GM19463 (cell line): ENCODE results near the gene RNASE11.
"Not testable (repeated sequence)": the region's sequence is repeated elsewhere in the genome, so short reads cannot be mapped to it uniquely, and the experiment has no call there.

Experiments used
- ATAC-seq: cut with Tn5 transposase; IDR thresholded peaks from one replicate; pipeline ENCODE4 v1.9.1; 2021; ENCODE audit warnings: mild to moderate bottlenecking, moderate library complexity; ENCODE audit not compliant: unreplicated experiment

Gene RNASE11

GRCh38 chr14:20583142-20583541 is 4.7 kb downstream of the RNASE11 start:
- no peak for ATAC-seq

GRCh38 chr14:20580242-20580641 is 7.6 kb downstream of the RNASE11 start:
- ATAC-seq = no peak

- no peak for ATAC-seq
These were observed 8.9 kb downstream of the RNASE11 start for GRCh38 chr14:20578784-20579502.

GRCh38 chr14:20578325-20578724 is 9.5 kb downstream of the RNASE11 start:
- no peak for ATAC-seq

- not testable (repeated sequence) for ATAC-seq
These were observed 15.3 kb downstream of the RNASE11 start for GRCh38 chr14:20572382-20572990.

- ATAC-seq = not testable (repeated sequence)
These were observed 17.1 kb downstream of the RNASE11 start for GRCh38 chr14:20570720-20571119.

GRCh38 chr14:20569865-20570264 is 17.9 kb downstream of the RNASE11 start:
- ATAC-seq = not testable (repeated sequence)

GRCh38 chr14:20569066-20569465 is 18.7 kb downstream of the RNASE11 start:
- ATAC-seq = no peak

GRCh38 chr14:20568393-20568792 is 19.4 kb downstream of the RNASE11 start:
- no peak for ATAC-seq

GRCh38 chr14:20567199-20567598 is 20.6 kb downstream of the RNASE11 start:
- not testable (repeated sequence) for ATAC-seq

- no peak for ATAC-seq
These were observed 23.3 kb downstream of the RNASE11 start for GRCh38 chr14:20564501-20564997.

GRCh38 chr14:20563971-20564370 is 23.8 kb downstream of the RNASE11 start:
- no peak for ATAC-seq

GRCh38 chr14:20560961-20561360 is 26.8 kb downstream of the RNASE11 start, which contains the start of gene RNASE9:
Gene RNASE9 (minus strand): TSS chr14:20561047.
- no peak for ATAC-seq

GRCh38 chr14:20559461-20559904 is 28.3 kb downstream of the RNASE11 start:
- ATAC-seq = no peak

- ATAC-seq = no peak
These were observed 30.6 kb downstream of the RNASE11 start for GRCh38 chr14:20557212-20557542.

GRCh38 chr14:20556500-20557211 is 31.1 kb downstream of the RNASE11 start:
- no peak for ATAC-seq

- ATAC-seq = no peak
These were observed 32.0 kb downstream of the RNASE11 start for GRCh38 chr14:20555845-20556244.

- no peak for ATAC-seq
These were observed 34.8 kb downstream of the RNASE11 start for GRCh38 chr14:20553024-20553423.

- ATAC-seq = no peak
These were observed 36.2 kb downstream of the RNASE11 start for GRCh38 chr14:20551606-20552005.

- no peak for ATAC-seq
These were observed 36.9 kb downstream of the RNASE11 start for GRCh38 chr14:20550926-20551325.

- ATAC-seq = no peak
These were observed 39.2 kb downstream of the RNASE11 start for GRCh38 chr14:20548414-20549158.
